Stimulated activated CD8-positive, alpha-beta memory T cell treated with anti-CD3 and anti-CD28 coated beads, Interleukin-12 subunit alpha, Interleukin-12 subunit beta, amount 100 ng/mL, for 24 hours (primary cell): ENCODE measurements around the gene TLX2.
A peak's percentile ranks its signal among the peaks of the same experiment; 100 is the strongest.

Source experiments
- DNase-seq: peaks from one replicate; pipeline ENCODE4 v3.0.0-alpha.2; 2020; ENCODE audit errors: extremely low read depth

TLX2 gene

GRCh38 chr2:74496997-74497776, 17.1 kb upstream of the TLX2 start:
- DNase-seq, result no peak

GRCh38 chr2:74497777-74498499, 16.3 kb upstream of the TLX2 start:
- no peak for DNase-seq

GRCh38 chr2:74498500-74499266, 15.6 kb upstream of the TLX2 start:
- no peak for DNase-seq

GRCh38 chr2:74499267-74499939, 14.8 kb upstream of the TLX2 start, which contains the start of gene LBX2:
LBX2 (minus strand) TSS chr2:74499603; CDS start chr2:74499537, 66 bp downstream.
- no peak for DNase-seq

DNA sequence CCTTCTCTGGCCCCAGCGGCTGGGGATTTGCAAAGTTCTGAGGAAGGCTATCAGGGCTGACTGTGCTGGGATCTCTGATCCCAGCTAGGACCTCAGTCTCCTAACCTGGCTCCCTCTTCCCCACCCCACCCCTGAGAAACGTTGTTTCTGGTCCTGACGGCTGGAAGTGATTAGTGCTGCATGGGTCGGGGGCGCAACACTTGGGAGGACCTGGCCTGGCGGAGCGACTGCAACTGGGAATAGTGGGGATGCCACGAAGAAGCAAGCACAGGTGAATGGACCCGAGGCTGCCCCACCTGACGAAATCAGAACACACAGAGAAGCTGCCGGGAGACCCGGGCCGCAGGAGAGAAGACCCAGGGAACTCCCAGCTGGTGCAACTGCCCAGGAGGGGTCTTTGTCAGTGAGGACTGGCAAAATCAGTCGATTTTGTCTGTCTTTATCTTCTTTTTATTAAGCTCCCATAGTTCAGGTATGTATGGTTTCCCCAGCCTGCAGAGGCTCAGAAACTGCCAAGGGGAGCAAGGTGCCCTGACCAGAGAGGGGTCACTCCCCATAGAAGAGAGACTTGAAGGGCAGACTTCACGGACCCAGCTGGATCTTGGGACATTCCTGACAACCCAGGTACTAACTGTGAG, 14.2 kb upstream of the TLX2 start:
- no peak for DNase-seq

DNA sequence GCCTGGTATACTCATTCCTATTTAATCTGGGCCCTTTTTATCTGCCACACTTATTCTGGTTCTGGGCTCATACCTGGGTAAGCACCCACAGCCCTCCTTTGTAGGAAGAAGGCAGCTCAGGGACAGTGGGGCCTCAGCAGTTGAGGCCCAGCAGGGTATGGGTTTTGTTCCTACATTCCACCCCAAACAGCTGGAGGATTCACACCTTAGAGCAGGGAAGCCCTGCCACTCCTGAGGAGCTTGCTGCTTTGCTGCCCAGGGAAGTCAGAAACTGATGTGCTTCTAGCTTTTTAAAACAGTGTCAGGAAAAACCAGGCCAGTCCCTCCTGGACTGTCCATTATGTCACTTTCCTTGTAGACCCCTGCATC, 13.7 kb upstream of the TLX2 start:
- DNase-seq, result no peak

DNA sequence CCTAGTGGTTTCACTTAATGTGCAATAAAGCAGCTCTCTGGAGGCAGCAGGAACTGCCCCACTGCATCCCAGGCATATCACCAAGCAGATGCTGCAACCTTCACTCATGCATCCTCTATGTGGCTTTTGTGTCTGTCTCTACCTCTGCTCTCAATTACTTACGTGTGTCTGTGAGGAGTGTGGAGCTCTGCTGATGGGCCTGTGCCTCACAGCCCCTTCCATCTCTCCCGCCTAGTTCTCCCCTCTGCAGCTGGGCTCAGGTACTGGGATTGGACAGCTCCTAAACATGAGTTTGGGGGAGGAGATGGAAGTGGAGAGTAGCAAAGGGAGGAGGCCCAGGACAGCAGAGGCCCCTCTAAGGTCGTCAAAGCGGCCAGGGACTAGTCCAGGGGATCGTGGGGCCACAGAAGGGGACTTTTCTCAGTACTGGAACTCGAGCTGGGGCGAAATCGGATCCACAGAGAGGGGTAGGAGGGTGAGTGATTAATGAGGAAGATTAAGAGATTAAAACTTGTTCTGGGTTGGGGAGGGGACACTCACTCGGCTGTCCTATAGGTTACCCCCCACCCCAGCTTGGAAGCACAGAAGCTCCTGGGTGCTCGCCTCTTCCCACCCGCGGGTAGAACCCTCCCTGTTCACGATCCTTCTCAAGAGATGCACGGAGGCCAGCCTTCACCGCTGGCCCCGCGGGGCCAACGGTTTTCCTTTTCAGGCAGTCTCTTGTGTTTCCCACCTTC, 12.7 kb upstream of the TLX2 start:
- no peak for DNase-seq

- no peak for DNase-seq
Observed at GRCh38 chr2:74502147-74502719, 12.0 kb upstream of the TLX2 start.

DNA sequence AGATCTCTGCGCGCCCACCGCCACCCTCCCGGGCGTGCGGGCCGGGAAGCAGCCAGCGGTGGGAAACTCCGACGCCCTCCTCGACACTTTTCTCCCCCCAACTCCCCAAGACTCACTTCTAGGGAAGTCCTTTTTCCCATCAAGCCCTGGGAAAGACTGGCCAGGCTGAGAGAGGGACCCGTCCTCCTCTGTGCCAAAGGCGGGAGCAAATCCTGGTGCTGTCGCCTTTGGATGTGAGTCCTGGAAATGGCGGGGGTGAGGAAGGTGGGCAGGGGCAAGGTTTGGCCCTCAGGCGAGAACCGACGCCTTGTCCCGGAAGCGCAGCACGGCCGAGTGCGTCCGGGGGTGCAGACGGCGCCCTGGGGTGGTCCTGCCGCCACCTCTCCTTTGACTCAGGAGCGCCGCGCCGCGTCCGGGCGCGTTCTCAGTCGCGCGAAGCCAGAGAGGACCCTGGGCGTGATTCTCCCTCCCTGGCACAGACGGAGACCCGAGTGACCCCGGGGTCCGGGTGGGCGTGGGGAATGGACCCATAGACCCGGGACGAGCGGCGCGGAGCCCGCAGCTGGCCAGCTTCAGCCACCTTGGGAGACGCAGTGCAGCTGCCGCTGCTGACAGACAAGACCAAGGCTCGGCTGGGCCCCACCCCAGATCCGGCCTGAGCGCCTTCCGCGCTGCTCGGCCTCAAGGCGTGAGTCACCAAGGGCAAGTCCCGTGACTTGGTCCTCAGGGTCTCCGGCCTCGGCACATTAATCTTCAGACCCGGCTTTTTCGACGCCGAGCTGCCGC, 11.3 kb upstream of the TLX2 start:
- no peak for DNase-seq

DNA sequence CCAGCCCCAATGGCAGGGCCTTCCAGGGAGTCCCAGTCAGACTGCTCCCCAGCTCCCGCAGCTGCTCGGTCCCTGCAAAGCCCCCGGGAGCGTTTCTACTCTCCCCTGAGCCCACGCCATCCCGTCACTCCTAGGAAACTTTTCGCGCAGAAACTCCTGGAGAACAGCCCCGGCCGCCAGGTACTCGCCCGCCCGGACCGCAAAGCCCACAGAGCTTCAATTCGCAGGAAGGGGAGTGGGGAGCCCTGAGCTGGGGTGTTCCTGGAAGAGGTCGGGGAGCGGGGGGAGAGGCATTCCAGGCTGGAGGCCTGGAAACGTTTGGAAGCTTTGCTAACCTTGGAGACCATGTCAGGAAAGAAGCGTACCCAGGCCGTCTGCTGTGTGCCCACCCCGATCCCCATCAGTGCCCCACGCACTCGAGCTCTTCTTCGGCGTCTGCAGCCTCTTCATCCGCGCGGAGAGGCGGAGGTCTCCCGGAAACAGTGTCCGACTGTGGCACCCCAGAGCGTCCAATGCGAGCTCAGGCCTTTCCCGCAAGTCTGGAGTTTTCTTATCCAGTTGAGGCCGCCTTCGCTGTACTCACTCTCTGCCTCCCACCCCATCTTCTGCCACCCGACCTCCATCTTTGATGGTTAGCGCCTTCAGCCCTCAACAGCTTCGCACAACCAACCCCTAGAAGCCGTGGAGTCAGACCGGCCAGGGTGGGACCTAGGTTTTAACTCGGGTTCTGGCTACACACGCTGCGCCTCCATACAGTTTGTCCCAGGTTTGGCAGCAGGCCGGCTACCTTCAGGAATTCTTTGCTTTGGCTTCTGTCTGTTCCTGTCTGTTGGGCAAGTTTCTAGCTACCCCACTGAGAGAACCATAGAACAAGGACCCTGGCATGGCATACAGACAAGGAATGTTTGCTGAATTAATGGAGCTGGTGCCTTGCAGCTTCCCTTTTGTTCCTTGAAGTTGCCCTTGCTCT, 10.5 kb upstream of the TLX2 start:
- DNase-seq, result no peak

- DNase-seq, result no peak
Observed at GRCh38 chr2:74504591-74504990, 9.7 kb upstream of the TLX2 start.

GRCh38 chr2:74505448-74506246, 8.6 kb upstream of the TLX2 start:
- no peak for DNase-seq

DNA sequence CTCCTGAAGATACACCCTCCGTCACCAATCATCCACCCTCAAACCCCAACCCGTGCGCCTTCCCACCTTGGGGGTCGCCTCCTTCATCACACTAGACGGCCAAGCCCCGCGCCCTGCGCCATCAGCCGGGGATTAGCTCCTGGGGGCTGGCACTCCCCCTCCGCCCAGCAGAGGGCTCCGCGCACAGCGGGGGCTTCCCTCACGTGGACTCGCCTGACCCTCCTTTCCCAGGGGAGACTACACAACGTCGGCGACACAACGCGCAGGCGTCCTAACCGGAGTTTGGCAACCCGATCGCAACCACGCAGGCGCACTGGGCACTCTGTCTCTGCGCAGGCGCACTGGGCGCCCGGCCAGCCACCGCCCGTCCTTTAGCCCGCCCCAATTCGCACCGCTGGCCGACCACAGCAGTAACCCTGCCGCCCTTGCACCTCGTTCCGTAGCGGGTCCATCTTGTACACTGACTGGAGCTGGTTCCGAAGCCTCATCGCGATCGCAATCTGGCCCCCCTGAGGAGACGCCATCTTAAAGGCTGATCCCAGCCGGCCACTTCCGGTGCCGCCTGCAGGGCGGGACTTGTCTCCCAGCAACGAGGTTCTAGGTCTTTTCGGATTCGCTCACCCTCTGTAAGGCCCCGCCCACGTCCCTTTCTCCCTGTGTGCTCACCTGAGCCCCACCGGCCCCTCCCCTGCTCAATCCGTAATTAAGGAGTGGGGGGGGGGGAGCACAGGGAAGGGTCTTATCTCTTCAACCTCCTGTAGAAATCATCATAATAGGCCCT, 6.9 kb upstream of the TLX2 start, which contains the start of gene PCGF1:
TSS of gene PCGF1 (minus strand) at position 551 of the 781 bp plus-strand sequence. CDS start at position 524, 27 bp downstream.
- DNase-seq, result peak; percentile 96

DNA sequence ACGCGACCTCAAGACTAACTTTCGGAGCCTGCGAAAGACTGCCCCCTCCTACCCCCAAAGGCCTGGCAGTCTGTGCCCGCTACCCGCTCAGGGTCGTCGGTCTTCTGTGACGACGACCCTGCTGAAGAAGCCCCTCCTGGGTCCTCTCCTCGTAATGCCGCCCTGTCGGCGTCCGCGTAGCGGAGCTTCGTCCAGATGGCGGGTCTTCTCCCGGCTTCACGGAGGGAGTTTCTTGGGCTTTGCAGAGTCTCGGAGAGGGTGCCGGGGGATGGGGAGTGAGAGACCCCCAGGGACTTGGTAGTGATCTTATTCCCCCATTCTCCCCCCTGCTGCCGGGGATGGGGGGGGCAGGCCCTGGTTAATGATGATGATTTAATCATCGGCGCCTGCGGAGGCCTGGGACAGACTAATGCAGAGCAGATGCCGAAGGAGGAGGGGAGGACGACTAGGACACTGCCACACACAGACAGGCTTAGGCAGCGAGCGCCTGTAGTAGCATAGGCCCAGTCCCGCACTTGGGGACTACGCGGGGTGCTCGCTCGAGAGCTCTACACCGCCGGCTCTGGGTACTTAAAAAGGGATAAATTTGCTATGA, 6.2 kb upstream of the TLX2 start:
- DNase-seq, result no peak

GRCh38 chr2:74510272-74510671, 4.0 kb upstream of the TLX2 start:
- DNase-seq, result no peak
